ENCODE measurements around the gene CD209.

- TF ChIP-seq BDP1 (IDR thresholded peaks at IDR 0.05; ENCODE audit: insufficient read depth, insufficient read length): no peak
- no peak for TF ChIP-seq CREBBP (IDR thresholded peaks at IDR 0.05; ENCODE audit: low read depth, low read length)
- TF ChIP-seq NR2C2 (CRISPR knock-in tag; IDR thresholded peaks at IDR 0.05): no peak
- TF ChIP-seq NR2C2 (tag; IDR thresholded peaks at IDR 0.05): no peak
- no peak for TF ChIP-seq RBM14 (IDR thresholded peaks at IDR 0.05; ENCODE audit: borderline replicate concordance, insufficient read depth, low read depth, low read length)
Measured at GRCh38 chr19:7737215-7737614, 10.1 kb downstream of the CD209 start.

Data from K562 (cell line).